DND-41 (cell line): ENCODE results near the gene DIMT1.

ENCODE experiments used
- ATAC-seq: fragments of 200-7000 bp; cut with Tn5 transposase; 3 replicates; pipeline ENCODE4 v1.9.1; 2021; ENCODE audit warnings: low read depth; ENCODE audit not compliant: insufficient read depth
- DNase-seq: peaks from one replicate; pipeline ENCODE4 v3.0.0-alpha.2; 2020
- H2AFZ ChIP-seq: 2 replicates; pipeline ENCODE4 v1.6.0; 2012; ENCODE audit warnings: low read depth, low read length
- H3K27ac ChIP-seq: 2 replicates; pipeline ENCODE4 v1.5.1; 2012; ENCODE audit warnings: low read length, inconsistent platforms
- H3K27me3 ChIP-seq: fragments of 200-600 bp; sonication (generic); 2 replicates; pipeline ENCODE4 v1.6.0; 2012; ENCODE audit warnings: low read length, mild to moderate bottlenecking, inconsistent platforms; ENCODE audit not compliant: insufficient read depth, poor library complexity
- H3K36me3 ChIP-seq: 2 replicates; pipeline ENCODE4 v1.5.1; 2012; ENCODE audit warnings: low read length, inconsistent platforms; ENCODE audit not compliant: insufficient read depth
- H3K4me1 ChIP-seq: 2 replicates; pipeline ENCODE4 v1.5.1; 2012; ENCODE audit warnings: mild to moderate bottlenecking, low read length; ENCODE audit not compliant: insufficient read depth
- H3K4me2 ChIP-seq: 2 replicates; pipeline ENCODE4 v1.6.0; 2012; ENCODE audit warnings: mild to moderate bottlenecking, moderate library complexity, low read length, inconsistent platforms; ENCODE audit not compliant: insufficient read depth
- H3K4me3 ChIP-seq, 2 experiments: fragments of 200-600 bp in 1 of 2; shearing (Covaris generic) in 1 of 2; 2 replicates each; pipeline ENCODE4 v1.5.1; 2012 to 2016; ENCODE audit warnings: inconsistent platforms in 2 of 2, low read length in 2 of 2, mild to moderate bottlenecking in 2 of 2, low read depth in 1 of 2, moderate library complexity in 1 of 2
- H3K79me2 ChIP-seq: 2 replicates; pipeline ENCODE4 v1.6.0; 2012; ENCODE audit warnings: low read length, inconsistent platforms; ENCODE audit not compliant: insufficient read depth
- H3K9ac ChIP-seq: 2 replicates; pipeline ENCODE4 v1.6.0; 2012; ENCODE audit warnings: low read depth, mild to moderate bottlenecking, inconsistent platforms, low read length, moderate library complexity
- H3K9me3 ChIP-seq: 2 replicates; pipeline ENCODE4 v1.5.1; 2012; ENCODE audit warnings: low read length, moderate library complexity, mild to moderate bottlenecking, inconsistent platforms; ENCODE audit not compliant: insufficient read depth, severe bottlenecking
- H4K20me1 ChIP-seq: 2 replicates; pipeline ENCODE4 v1.6.0; 2012; ENCODE audit warnings: low read length; ENCODE audit not compliant: insufficient read depth
- EZH2 ChIP-seq: IDR thresholded peaks from 3 replicates; pipeline ENCODE4 v1.6.1; 2012; ENCODE audit warnings: borderline replicate concordance, low read depth, mild to moderate bottlenecking, moderate library complexity, low read length, inconsistent platforms; ENCODE audit not compliant: severe bottlenecking
- TF ChIP-seq, protein P1 (sequence below): IDR thresholded peaks from 2 replicates; pipeline ENCODE4 v1.5.1; 2012; ENCODE audit warnings: borderline replicate concordance, low read length, moderate library complexity, mild to moderate bottlenecking; ENCODE audit not compliant: poor library complexity, severe bottlenecking; ENCODE audit errors: extremely low read depth

Gene DIMT1

DNA sequence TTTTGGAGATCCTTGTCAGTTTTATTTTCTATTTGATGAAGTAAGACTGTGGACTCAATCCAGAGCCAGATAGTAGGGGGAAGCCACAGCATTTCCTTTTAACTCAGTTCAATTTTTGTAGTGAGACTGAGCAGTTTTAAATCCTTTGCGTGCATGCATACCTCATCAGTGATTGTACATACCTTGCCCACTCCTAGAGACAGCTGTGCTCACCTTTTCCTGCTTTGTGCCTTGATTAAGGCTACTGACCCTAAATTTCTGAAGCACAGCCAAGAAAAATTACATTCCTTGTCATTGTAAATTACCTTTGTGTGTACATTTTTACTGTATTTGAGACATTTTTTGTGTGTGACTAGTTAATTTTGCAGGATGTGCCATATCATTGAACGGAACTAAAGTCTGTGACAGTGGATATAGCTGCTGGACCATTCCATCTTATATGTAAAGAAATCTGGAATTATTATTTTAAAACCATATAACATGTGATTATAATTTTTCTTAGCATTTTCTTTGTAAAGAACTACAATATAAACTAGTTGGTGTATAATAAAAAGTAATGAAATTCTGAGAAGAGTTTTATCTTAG, 17.8 kb downstream of the DIMT1 start:
- no peaks in the 10 kb centered on the region for H3K4me1 ChIP-seq
- TF ChIP-seq, protein P1, sequence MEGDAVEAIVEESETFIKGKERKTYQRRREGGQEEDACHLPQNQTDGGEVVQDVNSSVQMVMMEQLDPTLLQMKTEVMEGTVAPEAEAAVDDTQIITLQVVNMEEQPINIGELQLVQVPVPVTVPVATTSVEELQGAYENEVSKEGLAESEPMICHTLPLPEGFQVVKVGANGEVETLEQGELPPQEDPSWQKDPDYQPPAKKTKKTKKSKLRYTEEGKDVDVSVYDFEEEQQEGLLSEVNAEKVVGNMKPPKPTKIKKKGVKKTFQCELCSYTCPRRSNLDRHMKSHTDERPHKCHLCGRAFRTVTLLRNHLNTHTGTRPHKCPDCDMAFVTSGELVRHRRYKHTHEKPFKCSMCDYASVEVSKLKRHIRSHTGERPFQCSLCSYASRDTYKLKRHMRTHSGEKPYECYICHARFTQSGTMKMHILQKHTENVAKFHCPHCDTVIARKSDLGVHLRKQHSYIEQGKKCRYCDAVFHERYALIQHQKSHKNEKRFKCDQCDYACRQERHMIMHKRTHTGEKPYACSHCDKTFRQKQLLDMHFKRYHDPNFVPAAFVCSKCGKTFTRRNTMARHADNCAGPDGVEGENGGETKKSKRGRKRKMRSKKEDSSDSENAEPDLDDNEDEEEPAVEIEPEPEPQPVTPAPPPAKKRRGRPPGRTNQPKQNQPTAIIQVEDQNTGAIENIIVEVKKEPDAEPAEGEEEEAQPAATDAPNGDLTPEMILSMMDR, result no peak
- TF ChIP-seq EZH2, result no peak
- H3K4me2 ChIP-seq, result no peak overlapping the region
- H3K4me3 ChIP-seq, result no peak overlapping the region
- H3K9me3 ChIP-seq, result no peaks in the 10 kb centered on the region
- no peaks in the 10 kb centered on the region for H3K27me3 ChIP-seq
- no peak overlapping the region for H3K27ac ChIP-seq
- peaks cover 4% of the 10 kb centered on the region; the same call in 1 of the 2 replicates for H3K79me2 ChIP-seq
- H2AFZ ChIP-seq, result no peak overlapping the region
- no peak overlapping the region for H3K9ac ChIP-seq
- peaks cover 94% of the 10 kb centered on the region for H3K36me3 ChIP-seq
- no peak for ATAC-seq
- no peak for DNase-seq
- H4K20me1 ChIP-seq, result peaks cover 6% of the 10 kb centered on the region; the same call in 1 of the 2 replicates

DNA sequence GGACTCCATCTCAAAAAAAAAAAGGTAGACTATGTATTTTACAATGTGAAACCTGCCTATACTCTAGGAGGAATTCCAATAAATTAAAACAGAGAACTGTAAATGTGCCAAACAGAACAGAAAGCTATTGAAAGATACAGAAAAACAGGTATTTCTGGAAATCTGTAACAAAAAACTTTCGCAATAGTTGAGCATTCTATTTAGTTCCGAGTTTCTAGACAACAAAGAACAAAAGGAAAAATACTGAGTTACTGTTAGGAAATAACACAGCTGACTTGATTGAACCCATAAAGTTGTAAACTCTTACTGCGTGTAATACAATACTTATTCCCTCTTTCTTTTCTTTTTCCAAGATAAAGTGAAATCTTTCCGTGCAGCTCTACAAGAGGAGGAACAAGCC, 18.6 kb downstream of the DIMT1 start:
- Histone ChIP-seq H3K27ac (no peak overlapping the region), H3K9me3 (no peaks in the 10 kb centered on the region), H2AFZ (no peak overlapping the region), H3K4me2 (no peak overlapping the region), H3K4me1 (no peaks in the 10 kb centered on the region), H3K9ac (no peak overlapping the region), H3K27me3 (no peaks in the 10 kb centered on the region), H3K79me2 (peaks cover 4% of the 10 kb centered on the region; the same call in 1 of the 2 replicates), H3K4me3 (no peak overlapping the region), H3K36me3 (peaks cover 94% of the 10 kb centered on the region), H4K20me1 (peaks cover 6% of the 10 kb centered on the region; the same call in 1 of the 2 replicates)
- DNase-seq (no peak), ATAC-seq (no peak)
- TF ChIP-seq, protein P1, result no peak
- no peak for TF ChIP-seq EZH2

DNA sequence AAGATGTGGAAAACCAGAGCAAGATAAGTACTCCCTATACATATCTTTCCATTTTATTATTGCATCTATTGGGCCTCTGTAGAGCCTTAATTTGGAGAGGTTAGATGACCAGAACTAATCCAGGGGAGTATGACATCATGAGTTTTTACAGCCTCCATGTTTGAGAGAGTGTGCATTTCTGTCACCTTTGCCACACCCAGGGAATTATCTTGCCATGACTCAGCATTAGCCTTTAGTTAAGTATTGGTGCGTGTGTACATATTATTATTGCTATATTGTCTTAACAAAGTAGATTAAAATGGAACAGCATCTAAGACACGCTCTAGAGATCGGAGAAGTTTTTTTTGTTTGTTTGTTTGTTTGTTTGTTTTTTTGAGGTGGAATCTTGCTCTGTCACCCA, 27.6 kb downstream of the DIMT1 start:
- no peak for TF ChIP-seq EZH2
- TF ChIP-seq, protein P1, result no peak
- no peak overlapping the region for H3K27ac ChIP-seq
- H2AFZ ChIP-seq, result no peak overlapping the region
- H3K27me3 ChIP-seq, result no peaks in the 10 kb centered on the region
- DNase-seq (no peak), ATAC-seq (no peak)
- H3K9me3 ChIP-seq, result no peaks in the 10 kb centered on the region
- H3K4me3 ChIP-seq, result no peak overlapping the region
- peaks cover 87% of the 10 kb centered on the region for H3K36me3 ChIP-seq
- H4K20me1 ChIP-seq, result no peaks in the 10 kb centered on the region
- H3K9ac ChIP-seq, result no peak overlapping the region
- no peaks in the 10 kb centered on the region for H3K4me1 ChIP-seq
- no peaks in the 10 kb centered on the region; the same call in 1 of the 2 replicates for H3K79me2 ChIP-seq
- H3K4me2 ChIP-seq, result no peak overlapping the region

DNA sequence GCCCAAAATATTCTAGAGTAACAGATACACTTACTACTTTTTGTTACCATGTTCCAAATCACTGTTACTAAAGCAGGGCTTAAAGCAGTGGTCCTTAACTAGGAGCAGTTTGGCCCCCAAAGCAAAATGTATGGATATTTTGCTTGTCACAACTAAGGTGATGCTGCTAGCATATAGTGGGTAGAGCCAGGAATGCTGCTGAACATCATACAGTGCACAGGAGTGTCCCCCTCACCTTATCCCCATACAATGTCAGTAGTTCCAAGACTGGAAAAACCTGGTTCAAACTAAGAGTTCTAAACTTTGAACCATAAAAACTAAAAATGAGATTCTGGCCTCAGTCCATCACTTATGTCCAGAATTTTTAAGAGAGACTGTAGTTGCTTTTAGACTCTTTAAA, 28.1 kb downstream of the DIMT1 start:
- no peak for TF ChIP-seq EZH2
- TF ChIP-seq, protein P1, result no peak
- H4K20me1 ChIP-seq, result no peaks in the 10 kb centered on the region
- no peak overlapping the region for H3K9ac ChIP-seq
- H3K4me3 ChIP-seq, result no peak overlapping the region
- H3K27me3 ChIP-seq, result no peaks in the 10 kb centered on the region
- ATAC-seq (no peak), DNase-seq (no peak)
- no peaks in the 10 kb centered on the region for H3K9me3 ChIP-seq
- H3K4me2 ChIP-seq, result no peak overlapping the region
- H3K79me2 ChIP-seq, result no peaks in the 10 kb centered on the region; the same call in 1 of the 2 replicates
- peaks cover 83% of the 10 kb centered on the region for H3K36me3 ChIP-seq
- no peak overlapping the region for H3K27ac ChIP-seq
- no peaks in the 10 kb centered on the region for H3K4me1 ChIP-seq
- H2AFZ ChIP-seq, result no peak overlapping the region
